Activated B cell treated with CpG ODN at 0.5 μM for 24 hours (primary cell): ENCODE data around the gene SFI1. TPM values are rescaled to one million over a fixed set of nuclear protein-coding genes. Genes with fewer than 3 reads are reported as not detected.

ENCODE experiments used
- ATAC-seq: fragments of 200-7000 bp; cut with Tn5 transposase; one replicate; pipeline ENCODE4 v1.10.0; 2021; ENCODE audit warnings: low read depth, mild to moderate bottlenecking, moderate library complexity
- CTCF ChIA-PET: fragments of 350-600 bp; sonication (Branson Sonifier 250); formaldehyde crosslinking; loops from one replicate; lab custom pipeline; 2021; ENCODE audit warnings: antibody characterized with exemption; lab: Charles Lee
- POLR2A ChIA-PET: fragments of 350-600 bp; sonication (Branson Sonifier 250); formaldehyde crosslinking; loops from one replicate; lab custom pipeline; 2021; ENCODE audit warnings: antibody characterized with exemption; lab: Charles Lee
- DNase-seq: peaks from one replicate; pipeline ENCODE4 v3.0.0; 2022
- H3K27ac Mint-ChIP-seq: one replicate; pipeline ENCODE4 v1.8.0; 2020; ENCODE audit warnings: mixed read lengths
- H3K27me3 Mint-ChIP-seq: one replicate; pipeline ENCODE4 v1.8.0; 2021; ENCODE audit warnings: mixed read lengths
- H3K36me3 Mint-ChIP-seq: one replicate; pipeline ENCODE4 v1.8.0; 2021; ENCODE audit warnings: low read depth, mixed read lengths
- H3K4me1 Mint-ChIP-seq: one replicate; pipeline ENCODE4 v1.8.0; 2021; ENCODE audit warnings: mixed read lengths
- H3K4me3 Mint-ChIP-seq: one replicate; pipeline ENCODE4 v1.8.0; 2020; ENCODE audit warnings: mild to moderate bottlenecking, mixed read lengths
- H3K9me3 Mint-ChIP-seq: one replicate; pipeline ENCODE4 v1.8.0; 2020; ENCODE audit warnings: mixed read lengths
- intact Hi-C: fragments of 100-400 bp; cut with micrococcal nuclease; formaldehyde crosslinking; loops from one replicate; pipeline ENCODE4 v1.15.1; 2024
- total RNA-seq: library from RNA; stranded (reverse); gene quantifications from 2 replicates; pipeline ENCODE4 v1.2.3, GENCODE V29; 2022
- TF ChIP-seq, protein P1 (sequence below): fragments of 200-600 bp; IDR thresholded peaks from one replicate; pipeline ENCODE4 v1.8.0; 2022; ENCODE audit warnings: antibody characterized with exemption, mild to moderate bottlenecking

The SFI1 gene
- total RNA-seq, 1 donor from 2014 or later, result 126 TPM

DNA sequence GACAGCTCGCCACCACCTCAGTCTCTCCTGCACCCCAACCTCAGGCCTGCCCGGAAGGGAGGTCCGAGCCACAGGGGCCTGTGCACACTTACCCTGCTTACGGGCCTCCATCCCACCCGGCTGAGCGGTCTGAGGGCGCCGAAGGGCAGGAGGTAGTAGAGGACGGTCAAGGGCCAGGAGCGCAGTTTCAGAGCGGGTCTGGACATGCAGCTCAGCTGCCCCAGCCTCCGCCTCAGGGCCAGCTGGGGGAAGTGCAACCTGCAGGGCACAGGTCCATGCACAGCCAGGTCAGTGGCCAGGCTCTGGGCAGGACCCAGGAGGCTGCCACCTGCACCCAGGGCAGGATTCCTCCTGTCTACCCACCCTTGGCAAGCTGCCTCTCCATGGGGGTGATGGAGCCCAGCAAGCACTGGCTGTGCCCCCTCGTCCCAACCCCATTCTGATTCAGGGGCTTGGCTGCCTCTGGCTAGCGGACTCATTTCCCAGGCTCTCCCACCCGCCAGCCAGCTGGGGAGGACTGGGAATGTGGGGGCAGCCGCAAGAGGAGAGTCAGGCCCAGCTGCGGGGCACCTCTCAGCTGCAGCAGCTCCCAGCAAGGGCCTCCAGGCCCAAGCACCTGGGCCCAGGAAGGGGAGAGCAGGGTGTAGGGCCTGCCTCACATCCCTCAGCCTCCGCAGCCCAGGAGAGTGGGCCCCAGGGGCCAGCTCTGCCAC is 127.4 kb downstream of the SFI1 start:
- H3K36me3 Mint-ChIP-seq, result peaks cover 46% of the 10 kb centered on the region
- no peak for DNase-seq
- ChIA-PET CTCF (interaction anchor here (1.0 to 1.3 kb wide), 2 partner anchors 10 to 63 kb away, joined by 3 read pairs; no protein-coding TSS in a partner anchor), POLR2A (interaction anchor here (0.6 kb wide), 1 partner anchor 138 kb away, joined by 3 read pairs; no protein-coding TSS in a partner anchor)
- H3K9me3 Mint-ChIP-seq, result no peaks in the 10 kb centered on the region
- intact Hi-C loops, result no loop called here
- H3K4me3 Mint-ChIP-seq, result no peak overlapping the region
- H3K4me1 Mint-ChIP-seq, result peaks cover 23% of the 10 kb centered on the region
- TF ChIP-seq, protein P1, sequence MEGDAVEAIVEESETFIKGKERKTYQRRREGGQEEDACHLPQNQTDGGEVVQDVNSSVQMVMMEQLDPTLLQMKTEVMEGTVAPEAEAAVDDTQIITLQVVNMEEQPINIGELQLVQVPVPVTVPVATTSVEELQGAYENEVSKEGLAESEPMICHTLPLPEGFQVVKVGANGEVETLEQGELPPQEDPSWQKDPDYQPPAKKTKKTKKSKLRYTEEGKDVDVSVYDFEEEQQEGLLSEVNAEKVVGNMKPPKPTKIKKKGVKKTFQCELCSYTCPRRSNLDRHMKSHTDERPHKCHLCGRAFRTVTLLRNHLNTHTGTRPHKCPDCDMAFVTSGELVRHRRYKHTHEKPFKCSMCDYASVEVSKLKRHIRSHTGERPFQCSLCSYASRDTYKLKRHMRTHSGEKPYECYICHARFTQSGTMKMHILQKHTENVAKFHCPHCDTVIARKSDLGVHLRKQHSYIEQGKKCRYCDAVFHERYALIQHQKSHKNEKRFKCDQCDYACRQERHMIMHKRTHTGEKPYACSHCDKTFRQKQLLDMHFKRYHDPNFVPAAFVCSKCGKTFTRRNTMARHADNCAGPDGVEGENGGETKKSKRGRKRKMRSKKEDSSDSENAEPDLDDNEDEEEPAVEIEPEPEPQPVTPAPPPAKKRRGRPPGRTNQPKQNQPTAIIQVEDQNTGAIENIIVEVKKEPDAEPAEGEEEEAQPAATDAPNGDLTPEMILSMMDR, result no peak
- ATAC-seq, result no peak
- H3K27me3 Mint-ChIP-seq, result no peaks in the 10 kb centered on the region
- H3K27ac Mint-ChIP-seq, result no peak overlapping the region

DNA sequence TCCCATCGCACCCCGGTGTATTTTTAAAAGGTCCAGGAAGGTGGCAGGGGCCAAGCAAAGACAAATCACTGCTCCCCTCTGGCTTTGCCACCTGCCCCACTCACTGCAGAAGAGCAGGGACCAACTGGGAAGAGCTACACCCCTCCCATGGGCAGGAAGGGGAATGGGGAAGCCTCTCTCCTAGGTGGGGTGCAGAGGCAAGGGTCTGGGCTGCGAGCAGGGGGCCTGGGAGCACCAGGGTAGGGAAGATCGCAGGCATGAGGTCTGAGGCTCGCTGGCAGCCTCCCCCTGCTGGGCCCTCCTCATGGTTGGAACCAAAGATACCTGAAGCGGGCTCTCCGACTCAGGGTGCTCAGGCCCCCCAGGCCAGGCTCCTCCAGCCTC is 128.9 kb downstream of the SFI1 start:
- Mint-ChIP-seq H3K9me3 (no peaks in the 10 kb centered on the region), H3K36me3 (peaks cover 36% of the 10 kb centered on the region), H3K4me3 (no peak overlapping the region), H3K27ac (no peak overlapping the region), H3K4me1 (peaks cover 35% of the 10 kb centered on the region), H3K27me3 (no peaks in the 10 kb centered on the region)
- no peak for ATAC-seq
- TF ChIP-seq, protein P1, result no peak
- ChIA-PET CTCF (no interaction called here), POLR2A (no interaction called here)
- intact Hi-C loops, result no loop called here
- no peak for DNase-seq

DNA sequence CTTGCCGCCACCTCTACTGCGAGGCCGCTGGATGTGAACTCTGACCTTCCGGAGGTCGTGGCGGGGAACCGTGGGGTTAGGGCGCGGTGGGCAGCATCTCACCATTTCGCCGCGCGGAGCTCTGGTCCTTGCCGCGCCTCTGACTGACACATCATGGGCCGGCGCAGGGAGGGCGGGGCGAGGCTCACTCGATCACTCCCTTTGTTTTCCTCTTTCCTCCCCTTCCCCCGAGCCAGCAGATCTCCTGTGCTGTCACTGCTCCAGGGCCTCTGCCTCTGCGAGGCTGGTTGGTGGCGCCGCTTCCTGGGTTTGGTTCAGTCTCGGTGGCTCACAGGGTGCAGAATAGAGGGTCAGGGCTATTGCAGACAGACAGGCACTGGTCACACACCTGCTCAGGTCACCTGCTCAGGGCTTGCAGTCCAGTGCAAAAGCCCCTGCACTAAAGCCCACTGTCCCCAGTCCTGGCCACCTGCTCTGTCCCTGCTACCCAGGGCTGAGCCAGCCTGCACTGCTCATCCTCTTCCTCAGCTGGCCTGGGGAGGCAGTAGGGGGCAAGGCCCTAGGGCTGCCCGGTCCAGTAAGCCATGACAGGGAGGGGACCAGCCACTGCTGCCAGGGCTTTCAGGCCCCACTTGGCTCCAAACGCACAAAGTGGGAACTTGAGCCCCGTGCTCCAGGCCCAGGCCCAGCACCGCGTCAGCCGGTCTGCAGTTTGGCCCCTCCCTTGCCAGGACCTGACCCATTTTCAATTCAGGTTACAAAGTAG is 129.5 kb downstream of the SFI1 start:
- Mint-ChIP-seq H3K36me3 (peaks cover 32% of the 10 kb centered on the region), H3K9me3 (no peaks in the 10 kb centered on the region), H3K27ac (no peak overlapping the region), H3K4me3 (no peak overlapping the region), H3K4me1 (peaks cover 38% of the 10 kb centered on the region), H3K27me3 (no peaks in the 10 kb centered on the region)
- TF ChIP-seq, protein P1, result no peak
- ChIA-PET CTCF (no interaction called here), POLR2A (no interaction called here)
- DNase-seq (no peak), ATAC-seq (no peak)
- intact Hi-C loops, result no loop called here

DNA sequence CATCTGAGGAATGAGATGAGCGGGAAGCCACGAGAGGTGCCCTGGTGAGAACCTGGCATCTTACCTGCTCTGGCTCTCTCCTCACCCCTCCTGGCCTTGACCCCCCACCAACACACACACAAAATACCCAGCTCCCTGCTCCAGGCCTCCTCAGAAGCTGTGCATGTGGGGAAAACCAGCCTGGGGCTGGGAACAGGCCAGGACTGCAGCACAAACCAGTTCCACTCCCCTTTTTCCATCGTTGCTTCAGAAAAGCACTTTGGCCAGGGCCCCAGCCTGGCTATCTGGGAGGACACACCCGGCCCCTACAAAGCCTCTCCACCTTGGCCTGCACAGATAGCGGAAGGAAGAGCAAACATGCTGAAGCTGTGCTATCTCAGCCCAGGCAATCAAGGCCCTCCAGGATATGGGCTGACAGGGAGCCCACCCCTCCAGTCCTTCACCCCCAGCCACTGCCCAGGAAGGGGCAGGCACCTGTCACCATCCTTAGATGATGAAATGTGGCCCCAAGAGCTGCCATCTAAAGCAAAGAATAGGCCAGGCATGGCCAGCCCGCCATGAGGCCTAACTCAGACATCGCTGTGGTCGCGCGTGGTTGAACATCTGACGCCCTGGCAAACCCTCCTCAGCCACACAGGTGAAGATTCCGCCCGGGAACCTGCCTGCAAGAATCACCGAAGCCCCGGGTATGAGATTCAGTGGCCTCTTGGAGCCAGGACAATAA is 130.3 kb downstream of the SFI1 start:
- H3K4me1 Mint-ChIP-seq, result peaks cover 45% of the 10 kb centered on the region
- ChIA-PET CTCF (no interaction called here), POLR2A (no interaction called here)
- TF ChIP-seq, protein P1, result no peak
- no peak overlapping the region for H3K4me3 Mint-ChIP-seq
- H3K27ac Mint-ChIP-seq, result peak overlapping the region; percentile 59
- H3K36me3 Mint-ChIP-seq, result peaks cover 26% of the 10 kb centered on the region
- no peaks in the 10 kb centered on the region for H3K27me3 Mint-ChIP-seq
- no peaks in the 10 kb centered on the region for H3K9me3 Mint-ChIP-seq
- no peak for ATAC-seq
- DNase-seq, result no peak
- intact Hi-C loops, result no loop called here

DNA sequence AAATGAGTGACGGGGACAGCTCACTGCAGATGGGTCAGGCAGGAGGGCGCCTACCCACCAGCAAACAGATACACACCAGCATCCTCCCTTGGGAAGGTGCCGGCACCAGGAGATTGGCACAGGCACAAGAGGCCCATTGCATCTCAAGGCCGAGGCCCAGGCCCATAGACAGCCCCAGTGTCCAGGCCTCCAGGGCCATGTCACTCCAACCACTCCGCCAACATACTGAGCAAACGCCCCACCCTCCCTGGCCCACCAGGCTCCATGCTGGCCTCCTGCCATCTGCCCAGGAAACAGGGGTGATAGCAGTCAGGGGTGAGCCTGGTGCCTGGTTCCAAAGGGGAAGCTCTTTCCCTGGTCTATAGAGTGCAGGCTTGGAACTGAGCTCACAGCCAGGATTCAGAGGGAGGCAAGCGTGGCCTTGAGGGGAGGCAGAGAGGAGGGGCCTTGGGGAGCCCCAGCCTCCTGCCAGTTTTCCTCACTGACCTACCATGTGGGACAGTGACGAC is 130.9 kb downstream of the SFI1 start:
- POLR2A ChIA-PET, result no interaction called here
- CTCF ChIA-PET, result no interaction called here

More for the DNA sequence above, 130.9 kb downstream of the SFI1 start:
- DNase-seq (no peak), ATAC-seq (no peak)
- Mint-ChIP-seq H3K27me3 (no peaks in the 10 kb centered on the region), H3K36me3 (peaks cover 20% of the 10 kb centered on the region), H3K27ac (peak overlapping the region; percentile 59), H3K4me3 (no peak overlapping the region), H3K4me1 (peaks cover 49% of the 10 kb centered on the region), H3K9me3 (no peaks in the 10 kb centered on the region)
- intact Hi-C loops, result no loop called here
- TF ChIP-seq, protein P1, result no peak
